GM12878 (cell line): ENCODE data around the gene CARD11.

Experiments used
- CEBPZ ChIP-seq: fragments of 150-350 bp; IDR thresholded peaks from 2 replicates; pipeline ENCODE4 v1.6.1; 2016; ENCODE audit warnings: low read depth, low read length
- CHD1 ChIP-seq: IDR thresholded peaks from 2 replicates; pipeline ENCODE4 v1.6.1; 2012; ENCODE audit warnings: low read depth, low read length, improper control_type of control experiment
- MYC ChIP-seq: IDR thresholded peaks from 2 replicates; pipeline ENCODE4 v1.6.1; 2011; ENCODE audit warnings: mild to moderate bottlenecking, low read length, moderate library complexity, inconsistent platforms; ENCODE audit not compliant: insufficient read depth, insufficient replicate concordance, insufficient read length, severe bottlenecking
- PKNOX1 ChIP-seq: fragments of 450-650 bp; IDR thresholded peaks from 2 replicates; pipeline ENCODE4 v1.6.1; 2016; ENCODE audit warnings: mild to moderate bottlenecking
- POLR2A ChIP-seq: IDR thresholded peaks from 2 replicates; pipeline ENCODE4 v1.6.1; 2011; ENCODE audit warnings: low read depth, mild to moderate bottlenecking, low read length
- POLR2AphosphoS5 ChIP-seq: IDR thresholded peaks from 2 replicates; pipeline ENCODE4 v1.6.1; 2011; ENCODE audit warnings: mild to moderate bottlenecking, low read length, inconsistent platforms
- RAD21 ChIP-seq: IDR thresholded peaks from 2 replicates; pipeline ENCODE4 v1.6.1; 2011; ENCODE audit warnings: mild to moderate bottlenecking, low read depth, low read length, moderate library complexity; ENCODE audit not compliant: insufficient read depth
- TAF1 ChIP-seq: IDR thresholded peaks from 2 replicates; pipeline ENCODE4 v1.6.1; 2011; ENCODE audit warnings: mild to moderate bottlenecking, low read depth, low read length, borderline replicate concordance
- TF ChIP-seq, protein P1 (sequence below), 3 experiments: IDR thresholded peaks in 2 of 3; conservative IDR thresholded peaks in 1 of 3; 2 replicates each; pipeline ENCODE4 v1.5.1; 2011; ENCODE audit warnings: low read depth in 3 of 3, low read length in 3 of 3, mild to moderate bottlenecking in 3 of 3, control low read depth in 2 of 3, moderate library complexity in 2 of 3, inconsistent platforms in 1 of 3, mixed read lengths in 1 of 3; ENCODE audit not compliant: control insufficient read depth in 2 of 3, insufficient read depth in 1 of 3; ENCODE audit errors: extremely low read depth in 1 of 3
- TF ChIP-seq, protein P2 (sequence below): fragments of 450-650 bp; IDR thresholded peaks from 2 replicates; pipeline ENCODE4 v1.6.1; 2017; ENCODE audit warnings: mild to moderate bottlenecking, moderate library complexity

DNA sequence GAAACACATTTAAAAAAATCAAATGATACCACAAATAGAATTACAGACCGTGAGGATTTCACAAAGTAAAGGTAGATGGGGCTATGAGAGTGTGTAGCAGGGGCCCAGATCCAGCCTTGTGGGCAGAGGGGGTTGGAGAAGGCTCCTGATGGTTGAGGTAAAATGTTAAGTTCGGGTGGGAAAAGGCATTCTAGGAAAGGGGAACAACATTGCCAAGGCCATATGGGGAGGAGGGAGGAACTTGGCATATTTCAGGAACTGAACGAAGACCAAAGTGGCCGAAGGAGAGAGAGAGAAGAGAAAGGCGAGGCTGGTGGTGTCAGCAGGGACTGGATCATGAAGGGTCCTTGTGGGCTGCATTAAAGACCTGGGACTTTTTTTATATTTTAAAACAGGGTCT is 98.9 kb downstream of the CARD11 start:
- TF ChIP-seq RAD21 (no peak), TAF1 (no peak), CEBPZ (no peak), CHD1 (no peak), POLR2A (no peak), POLR2AphosphoS5 (no peak), MYC (no peak), PKNOX1 (no peak)
- TF ChIP-seq, protein P1, sequence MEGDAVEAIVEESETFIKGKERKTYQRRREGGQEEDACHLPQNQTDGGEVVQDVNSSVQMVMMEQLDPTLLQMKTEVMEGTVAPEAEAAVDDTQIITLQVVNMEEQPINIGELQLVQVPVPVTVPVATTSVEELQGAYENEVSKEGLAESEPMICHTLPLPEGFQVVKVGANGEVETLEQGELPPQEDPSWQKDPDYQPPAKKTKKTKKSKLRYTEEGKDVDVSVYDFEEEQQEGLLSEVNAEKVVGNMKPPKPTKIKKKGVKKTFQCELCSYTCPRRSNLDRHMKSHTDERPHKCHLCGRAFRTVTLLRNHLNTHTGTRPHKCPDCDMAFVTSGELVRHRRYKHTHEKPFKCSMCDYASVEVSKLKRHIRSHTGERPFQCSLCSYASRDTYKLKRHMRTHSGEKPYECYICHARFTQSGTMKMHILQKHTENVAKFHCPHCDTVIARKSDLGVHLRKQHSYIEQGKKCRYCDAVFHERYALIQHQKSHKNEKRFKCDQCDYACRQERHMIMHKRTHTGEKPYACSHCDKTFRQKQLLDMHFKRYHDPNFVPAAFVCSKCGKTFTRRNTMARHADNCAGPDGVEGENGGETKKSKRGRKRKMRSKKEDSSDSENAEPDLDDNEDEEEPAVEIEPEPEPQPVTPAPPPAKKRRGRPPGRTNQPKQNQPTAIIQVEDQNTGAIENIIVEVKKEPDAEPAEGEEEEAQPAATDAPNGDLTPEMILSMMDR (IDR thresholded peaks at IDR 0.05 in 2 of 3, conservative IDR thresholded peaks at IDR 0.05 in 1 of 3; ENCODE audit: control insufficient read depth in 2 of 3, extremely low read depth in 1 of 3, insufficient read depth in 1 of 3, low read depth in 3 of 3, low read length in 3 of 3) = no peak
- TF ChIP-seq, protein P2, sequence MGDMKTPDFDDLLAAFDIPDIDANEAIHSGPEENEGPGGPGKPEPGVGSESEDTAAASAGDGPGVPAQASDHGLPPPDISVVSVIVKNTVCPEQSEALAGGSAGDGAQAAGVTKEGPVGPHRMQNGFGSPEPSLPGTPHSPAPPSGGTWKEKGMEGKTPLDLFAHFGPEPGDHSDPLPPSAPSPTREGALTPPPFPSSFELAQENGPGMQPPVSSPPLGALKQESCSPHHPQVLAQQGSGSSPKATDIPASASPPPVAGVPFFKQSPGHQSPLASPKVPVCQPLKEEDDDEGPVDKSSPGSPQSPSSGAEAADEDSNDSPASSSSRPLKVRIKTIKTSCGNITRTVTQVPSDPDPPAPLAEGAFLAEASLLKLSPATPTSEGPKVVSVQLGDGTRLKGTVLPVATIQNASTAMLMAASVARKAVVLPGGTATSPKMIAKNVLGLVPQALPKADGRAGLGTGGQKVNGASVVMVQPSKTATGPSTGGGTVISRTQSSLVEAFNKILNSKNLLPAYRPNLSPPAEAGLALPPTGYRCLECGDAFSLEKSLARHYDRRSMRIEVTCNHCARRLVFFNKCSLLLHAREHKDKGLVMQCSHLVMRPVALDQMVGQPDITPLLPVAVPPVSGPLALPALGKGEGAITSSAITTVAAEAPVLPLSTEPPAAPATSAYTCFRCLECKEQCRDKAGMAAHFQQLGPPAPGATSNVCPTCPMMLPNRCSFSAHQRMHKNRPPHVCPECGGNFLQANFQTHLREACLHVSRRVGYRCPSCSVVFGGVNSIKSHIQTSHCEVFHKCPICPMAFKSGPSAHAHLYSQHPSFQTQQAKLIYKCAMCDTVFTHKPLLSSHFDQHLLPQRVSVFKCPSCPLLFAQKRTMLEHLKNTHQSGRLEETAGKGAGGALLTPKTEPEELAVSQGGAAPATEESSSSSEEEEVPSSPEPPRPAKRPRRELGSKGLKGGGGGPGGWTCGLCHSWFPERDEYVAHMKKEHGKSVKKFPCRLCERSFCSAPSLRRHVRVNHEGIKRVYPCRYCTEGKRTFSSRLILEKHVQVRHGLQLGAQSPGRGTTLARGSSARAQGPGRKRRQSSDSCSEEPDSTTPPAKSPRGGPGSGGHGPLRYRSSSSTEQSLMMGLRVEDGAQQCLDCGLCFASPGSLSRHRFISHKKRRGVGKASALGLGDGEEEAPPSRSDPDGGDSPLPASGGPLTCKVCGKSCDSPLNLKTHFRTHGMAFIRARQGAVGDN = no peak
